HG03571 (cell line): Measurements from ENCODE around the gene HES7.
"Not testable (repeated sequence)": the region's sequence is repeated elsewhere in the genome, so short reads cannot be mapped to it uniquely, and the experiment has no call there.

Source experiments
- ATAC-seq: cut with Tn5 transposase; IDR thresholded peaks from one replicate; pipeline ENCODE4 v1.9.1; 2021; ENCODE audit not compliant: unreplicated experiment

Gene HES7

DNA sequence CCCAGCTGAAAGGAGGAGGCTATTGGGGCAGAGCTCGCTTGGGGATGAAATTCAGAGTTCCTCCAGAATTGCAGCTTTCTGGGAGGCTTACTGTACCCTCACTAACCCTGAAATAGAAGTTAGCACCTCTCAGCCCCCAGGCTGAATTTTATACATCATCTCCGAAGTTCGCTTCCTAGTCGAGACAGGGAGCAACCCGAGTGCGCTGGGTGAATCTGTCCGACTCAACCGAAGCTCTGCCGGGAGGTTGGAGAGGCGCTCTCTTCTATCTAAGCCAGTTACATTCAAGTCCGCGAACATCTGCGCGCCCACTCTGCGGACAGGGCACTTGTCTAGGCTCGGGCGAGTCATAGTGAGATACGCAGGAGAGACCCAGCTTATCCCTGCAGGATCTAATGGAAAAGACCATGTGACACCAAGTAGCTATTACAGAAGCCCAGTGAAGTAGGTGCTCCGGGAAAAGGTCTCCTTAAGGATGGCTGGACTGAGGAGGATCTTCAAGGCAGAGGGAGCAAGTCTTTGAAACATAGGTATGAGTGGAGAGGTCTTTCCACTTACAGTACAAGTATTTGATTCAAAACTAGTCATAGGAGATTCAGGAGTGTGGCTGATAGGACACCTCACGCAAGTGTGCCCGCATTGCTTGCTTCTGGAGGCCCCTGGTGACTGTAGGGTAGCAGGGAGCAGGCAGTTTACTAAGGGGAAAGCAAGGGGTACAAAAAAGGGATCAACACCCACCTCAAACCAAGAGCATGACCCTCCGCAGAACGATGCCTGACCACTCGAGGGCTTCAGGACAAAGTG, 646 bp upstream of the HES7 start:
- ATAC-seq = no peak

DNA sequence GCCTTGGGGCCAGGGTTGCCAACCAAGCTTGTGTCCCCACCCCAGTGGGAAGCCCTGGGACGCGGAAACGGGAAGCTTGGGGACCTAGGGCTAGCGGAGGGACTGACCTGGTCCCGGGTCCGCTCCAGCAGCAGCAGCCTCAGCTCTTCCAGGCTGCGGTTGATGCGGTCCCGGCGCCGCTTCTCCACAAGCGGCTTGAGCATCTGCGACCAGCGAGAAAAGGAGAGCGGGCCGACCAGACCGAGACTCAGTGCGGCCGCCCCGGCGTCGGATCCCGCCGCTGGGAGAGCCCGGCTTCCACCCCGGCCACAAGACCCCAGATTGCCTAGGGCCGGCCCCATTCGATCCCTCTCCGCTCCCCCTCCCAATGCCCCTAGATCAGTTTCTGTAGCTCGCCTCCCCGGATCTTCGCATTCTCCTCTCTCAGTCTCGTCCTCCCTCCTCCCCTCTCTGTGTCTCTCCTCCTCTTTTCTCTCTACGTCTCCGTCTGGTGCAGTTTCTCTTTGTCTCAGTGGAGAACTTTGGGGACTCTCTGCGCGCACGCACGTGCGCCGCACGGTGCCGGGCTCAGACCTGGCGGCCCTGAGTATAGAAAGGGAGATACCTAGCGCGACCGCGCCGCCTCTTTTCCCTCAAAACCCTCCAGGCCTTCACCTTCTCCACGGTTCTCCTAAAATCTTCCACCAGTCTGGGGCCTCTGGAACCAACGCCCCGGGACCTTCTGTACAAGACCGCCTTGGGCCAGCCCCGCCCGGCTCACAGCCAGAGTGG, 797 bp downstream of the HES7 start:
- ATAC-seq = no peak

DNA sequence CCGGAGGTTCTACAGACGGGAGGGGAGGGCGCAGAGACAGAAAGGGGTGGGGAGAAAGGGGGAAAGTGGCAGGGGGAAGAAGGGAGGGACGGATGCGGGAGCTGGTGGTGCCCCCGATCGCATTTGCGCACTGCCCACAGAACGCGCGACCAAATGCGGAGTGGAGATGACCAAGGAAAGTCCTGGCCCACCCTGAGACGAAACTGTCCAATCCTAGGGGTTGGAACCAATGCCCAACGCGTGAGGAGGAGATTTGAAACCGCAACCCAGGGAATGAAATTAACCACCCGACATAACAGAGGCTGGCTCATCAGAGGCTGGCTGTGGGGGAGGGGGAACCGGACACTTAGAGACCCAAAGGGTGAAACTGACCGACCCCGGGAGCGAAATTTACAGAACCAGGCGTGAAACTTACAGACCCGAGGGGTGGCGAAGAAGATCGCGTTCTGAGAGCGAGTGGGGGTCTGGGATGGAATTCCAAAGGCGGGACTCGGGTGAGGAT, 1.4 kb downstream of the HES7 start:
- ATAC-seq = no peak

DNA sequence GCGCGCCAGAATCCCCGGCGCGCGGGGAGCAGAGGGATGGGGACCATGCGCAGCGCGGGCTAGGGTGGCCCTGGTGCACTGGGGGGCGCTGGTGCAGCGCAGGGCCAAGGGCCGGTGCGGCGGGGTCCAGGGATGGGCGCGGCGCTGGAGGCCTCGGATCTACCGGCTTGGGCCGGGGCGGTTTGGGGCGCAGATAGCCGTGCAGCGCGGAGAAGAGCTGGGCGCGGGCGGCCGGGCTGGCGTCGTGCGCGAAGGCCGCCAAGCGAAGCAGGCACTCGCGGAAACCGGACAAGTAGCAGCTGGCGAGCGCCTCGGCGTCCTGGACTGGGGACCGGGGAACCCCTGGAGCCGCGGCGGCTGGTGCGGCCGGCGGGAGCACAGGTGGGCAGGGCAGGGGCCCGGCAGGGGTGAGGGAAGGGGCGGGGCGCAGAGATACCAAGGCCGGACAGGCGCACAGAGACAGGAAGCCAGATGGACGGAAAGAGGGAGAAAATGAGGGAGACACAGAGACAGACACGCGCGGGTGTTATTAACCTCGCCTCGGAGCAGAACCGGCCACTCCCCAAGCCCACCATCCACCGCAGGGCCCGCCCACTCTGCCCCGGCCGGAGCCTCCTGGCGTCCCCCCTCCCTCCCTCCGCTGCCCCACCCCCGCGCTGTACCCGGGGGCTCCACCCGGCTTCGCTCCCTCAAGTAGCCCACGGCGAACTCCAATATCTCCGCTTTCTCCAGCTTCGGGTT, 2.1 kb downstream of the HES7 start:
- ATAC-seq = peak; percentile 17

DNA sequence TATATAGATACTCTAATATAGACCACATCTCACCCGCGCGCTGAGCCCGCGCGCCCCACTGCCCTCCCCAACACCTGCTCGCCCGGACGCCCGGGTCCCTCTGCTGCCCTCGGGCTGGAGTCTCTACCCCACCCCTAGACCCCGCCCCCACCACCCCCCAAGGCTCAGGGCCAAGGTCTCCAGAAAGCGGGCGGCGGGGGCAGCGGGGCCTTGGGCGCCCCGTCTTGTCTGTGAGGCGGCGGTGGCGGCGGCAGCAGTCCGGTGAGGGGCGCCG, 2.6 kb downstream of the HES7 start:
- peak; percentile 5 for ATAC-seq

DNA sequence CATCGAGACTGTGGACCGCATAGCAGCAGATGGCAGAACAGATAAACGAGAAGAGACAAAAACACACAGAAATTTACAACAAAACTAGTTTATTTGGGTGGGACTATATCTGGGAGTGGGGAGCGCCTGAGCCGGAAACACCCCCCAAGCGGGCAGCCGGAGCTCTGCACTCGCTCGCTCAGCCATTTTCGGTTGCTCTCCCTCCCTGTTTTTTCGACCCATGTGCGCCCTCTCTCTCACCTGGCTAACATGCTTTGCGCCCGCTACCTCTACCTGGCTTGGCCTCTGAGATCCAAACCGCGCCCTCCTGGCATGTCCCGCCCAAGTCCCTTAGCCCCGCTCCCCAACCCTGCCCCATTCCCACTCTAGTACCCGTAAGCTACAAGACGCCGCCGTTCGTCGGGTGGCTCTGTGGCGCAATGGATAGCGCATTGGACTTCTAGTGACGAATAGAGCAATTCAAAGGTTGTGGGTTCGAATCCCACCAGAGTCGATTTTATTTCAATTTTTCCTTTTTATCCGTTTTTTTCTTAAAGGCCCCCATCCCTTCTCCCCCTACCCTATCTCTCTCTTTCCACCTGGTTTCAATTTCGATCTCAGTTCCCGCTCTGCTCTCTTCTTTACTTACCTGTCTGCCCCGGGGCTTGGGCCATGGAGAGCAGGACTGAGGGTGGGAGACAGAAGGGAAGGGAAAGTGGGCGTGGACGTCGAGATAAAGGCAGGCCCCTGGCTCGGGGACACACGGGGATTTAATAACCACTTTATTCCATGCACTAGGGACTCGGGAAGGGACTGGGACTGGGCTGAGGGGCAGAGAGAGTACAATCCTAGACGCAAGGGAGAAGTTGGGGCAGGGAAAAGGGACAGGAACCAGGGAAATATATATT, 3.1 kb downstream of the HES7 start:
- ATAC-seq = no peak

DNA sequence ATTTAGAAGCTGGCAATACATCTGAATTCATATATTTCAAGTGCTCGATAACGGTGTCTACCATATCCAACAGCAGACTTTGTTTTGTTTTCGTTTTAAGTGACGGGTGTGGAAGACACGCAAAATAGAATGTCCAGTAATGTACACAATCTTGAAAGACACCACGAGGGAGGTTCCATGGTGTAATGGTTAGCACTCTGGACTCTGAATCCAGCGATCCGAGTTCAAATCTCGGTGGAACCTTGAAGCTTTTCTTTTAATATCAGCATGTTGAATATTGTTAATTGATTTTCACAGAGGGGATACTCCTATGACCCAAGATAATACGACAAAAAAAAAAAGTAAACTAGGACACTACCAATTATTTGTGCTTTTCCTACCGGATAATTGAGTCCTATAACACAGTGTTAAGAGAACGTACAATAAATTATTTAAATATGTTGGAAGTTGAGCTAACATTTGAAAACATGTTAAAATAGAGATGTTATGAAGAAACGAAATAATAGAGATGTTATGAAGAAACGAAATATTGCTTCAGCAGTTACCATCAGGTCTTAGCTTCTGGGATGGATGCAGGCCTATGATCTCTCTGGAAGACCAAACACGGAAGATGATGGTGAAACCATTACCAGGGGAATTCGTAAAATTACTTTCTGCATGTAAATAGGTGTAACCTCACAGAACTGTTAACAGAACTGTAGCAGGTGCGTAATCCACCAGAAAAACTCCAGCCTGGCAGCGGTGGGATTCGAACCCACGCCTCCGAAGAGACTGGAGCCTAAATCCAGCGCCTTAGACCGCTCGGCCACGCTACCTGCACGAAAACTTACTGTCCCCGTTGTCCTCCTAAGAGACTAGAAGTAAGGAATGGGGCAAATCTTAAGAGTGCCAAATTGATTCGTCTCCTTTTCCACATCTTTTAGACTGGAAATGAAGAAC, 4.1 kb downstream of the HES7 start:
- ATAC-seq = peak; percentile 34

DNA sequence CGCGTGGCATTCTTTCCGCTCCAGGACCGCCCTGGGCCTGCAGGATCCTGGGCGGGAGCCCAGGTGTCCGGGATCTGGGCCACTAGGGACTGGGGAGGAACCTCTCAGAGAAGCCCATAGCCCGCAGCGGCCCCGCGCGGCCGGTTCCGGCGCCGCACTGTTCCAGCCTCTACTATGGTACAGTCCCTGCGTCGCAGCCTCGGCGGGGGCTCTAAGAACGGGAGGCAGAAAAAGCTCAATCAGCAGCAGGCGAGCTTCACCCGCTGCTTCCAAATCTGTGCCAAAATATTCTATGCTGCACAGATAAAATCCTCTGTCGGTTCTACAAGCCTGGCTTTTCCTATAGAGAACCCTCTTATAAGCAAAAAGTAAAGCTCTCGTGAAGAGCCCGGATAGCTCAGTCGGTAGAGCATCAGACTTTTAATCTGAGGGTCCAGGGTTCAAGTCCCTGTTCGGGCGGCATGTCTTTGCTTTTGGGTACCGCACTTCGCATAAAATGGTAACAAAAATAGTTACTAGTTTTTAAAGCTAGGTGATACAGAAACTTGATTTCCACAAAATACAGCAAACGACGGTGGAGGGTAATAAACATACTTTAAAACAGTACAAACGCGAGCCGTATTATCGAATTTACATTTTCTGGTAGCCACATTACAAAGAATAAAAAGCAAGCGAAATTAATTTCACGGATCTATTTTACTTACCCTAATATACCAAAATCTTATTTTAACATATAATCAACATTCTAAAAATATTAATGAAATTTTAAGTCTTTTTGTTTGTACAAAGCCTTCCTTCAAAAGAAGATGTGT, 4.9 kb downstream of the HES7 start:
- ATAC-seq = peak; percentile 33

DNA sequence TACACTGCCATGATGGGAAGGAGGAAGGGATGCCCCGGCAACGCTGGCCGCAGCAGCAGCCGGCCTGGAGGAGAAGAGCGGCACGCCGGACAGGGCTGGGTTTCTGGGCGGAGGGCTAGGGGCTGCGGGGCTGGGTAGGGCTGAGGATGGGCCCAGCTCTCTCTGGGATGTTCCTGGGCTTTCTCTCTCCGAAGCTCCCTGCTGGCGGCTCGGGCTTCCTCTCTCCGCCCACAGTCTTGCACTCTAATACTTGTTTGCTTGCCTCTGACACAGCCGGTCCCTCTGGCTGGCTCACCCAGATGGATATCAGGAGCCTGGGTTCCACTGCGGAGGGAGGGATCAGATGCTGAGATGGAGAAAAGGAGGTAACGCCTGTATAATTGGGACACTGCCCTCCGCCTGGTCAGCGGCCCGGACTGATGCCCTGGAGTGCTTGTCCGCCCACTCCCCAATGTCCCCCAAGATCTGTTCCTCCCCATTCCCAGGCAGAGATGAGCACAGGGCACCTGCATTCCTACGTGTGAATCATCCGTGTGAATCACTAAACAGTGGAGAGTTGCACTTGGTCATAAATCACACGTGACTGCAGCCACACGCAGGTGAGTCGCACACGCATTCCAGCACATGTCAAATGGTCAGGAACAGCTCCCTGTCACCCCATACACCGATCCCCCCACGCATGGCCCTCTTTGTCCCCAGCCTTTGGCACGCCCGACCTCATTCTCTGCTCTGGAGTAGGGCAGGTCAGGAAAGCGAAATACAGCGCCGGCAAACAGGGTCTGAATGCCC, 5.7 kb downstream of the HES7 start, which contains the start of gene ALOXE3:
ALOXE3 (minus strand) TSS at position 535 of the 789 bp plus-strand sequence; CDS start at position 11, 524 bp downstream.
- ATAC-seq = no peak

DNA sequence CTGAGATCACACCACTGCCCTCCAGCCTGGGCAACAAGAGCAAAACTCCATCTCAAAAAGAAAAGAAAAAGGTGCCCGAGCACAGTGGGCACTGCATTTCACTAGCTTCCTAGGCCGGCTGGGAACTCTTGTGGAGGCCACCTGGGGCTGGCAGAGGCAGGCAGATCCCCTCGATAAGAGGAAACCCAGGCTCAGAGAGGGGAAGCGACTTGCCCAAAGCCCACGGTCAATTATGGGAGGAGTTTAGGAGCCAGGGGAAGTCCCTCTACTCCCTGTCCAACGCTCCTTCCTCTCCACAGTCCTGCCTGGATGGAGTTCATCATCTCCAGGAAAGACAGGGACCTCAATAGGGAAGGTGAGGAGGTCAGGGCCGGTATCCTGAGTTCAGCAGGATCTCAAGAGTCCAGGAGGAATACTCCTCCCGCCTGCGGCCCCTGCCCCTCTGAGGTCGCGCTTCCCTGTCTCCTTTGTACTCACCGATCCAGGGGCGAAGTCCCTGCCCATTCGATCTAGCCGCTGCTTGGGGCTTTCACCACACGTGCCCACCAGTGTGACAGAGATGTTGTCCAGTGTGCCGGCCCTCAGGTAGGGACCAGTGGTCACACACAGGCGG, 6.4 kb downstream of the HES7 start:
- ATAC-seq = no peak

DNA sequence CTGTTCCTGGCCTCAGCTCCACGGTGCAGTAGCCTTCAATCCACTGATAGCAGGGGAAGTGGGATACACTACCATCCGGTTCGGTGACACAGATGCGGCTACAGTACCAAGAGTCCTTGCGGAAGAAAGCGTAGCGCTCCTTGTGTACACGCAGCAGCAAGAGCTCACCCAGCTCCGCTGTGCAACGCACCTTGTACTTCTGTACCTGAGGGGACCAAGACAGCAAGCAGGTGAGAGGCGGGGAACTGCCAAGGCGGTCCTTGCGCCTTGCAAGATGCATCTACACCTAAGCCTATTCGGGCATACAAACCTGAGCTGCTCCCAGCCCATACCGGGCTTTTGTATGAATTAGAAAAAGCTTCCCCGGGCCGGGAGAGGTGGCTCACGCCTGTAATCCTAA, 7.1 kb downstream of the HES7 start:
- no peak for ATAC-seq

DNA sequence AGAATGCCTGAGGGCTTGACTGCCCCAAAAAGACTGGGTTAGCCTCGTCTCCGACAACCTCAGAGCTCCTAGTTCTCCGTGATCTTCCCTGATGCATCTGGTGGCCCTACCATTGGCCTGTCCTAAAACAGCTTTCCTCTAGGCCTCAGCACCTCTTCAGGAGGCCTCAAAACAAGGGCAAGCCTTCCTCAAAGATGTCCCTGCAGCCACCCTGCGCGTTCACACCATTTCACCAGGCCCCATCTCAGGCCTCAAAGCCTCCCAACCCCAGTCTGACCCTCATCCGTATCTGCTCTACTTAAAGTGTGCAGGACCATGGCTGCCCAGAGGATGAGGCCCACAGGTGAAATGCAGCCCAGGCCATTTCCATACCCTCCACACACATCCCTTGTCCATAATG, 13.0 kb downstream of the HES7 start:
- ATAC-seq = no peak

DNA sequence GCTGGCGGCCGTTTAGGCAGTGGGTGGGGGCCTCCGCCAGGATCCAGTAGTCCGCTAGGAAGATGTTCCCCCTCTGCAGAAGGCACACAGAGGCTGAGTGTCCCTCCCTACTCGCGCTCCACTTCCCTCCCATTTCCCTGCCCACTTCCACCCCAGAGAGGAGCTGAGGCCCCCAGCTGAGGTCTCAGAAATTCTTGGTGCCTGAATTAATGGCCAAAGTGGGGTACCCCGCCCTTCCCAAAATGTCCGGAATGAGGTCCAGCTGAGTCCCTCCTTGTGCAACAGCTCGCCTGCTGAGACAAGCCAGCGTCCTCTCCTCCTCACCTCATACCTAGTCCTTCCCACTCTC, 13.5 kb downstream of the HES7 start:
- ATAC-seq = no peak

DNA sequence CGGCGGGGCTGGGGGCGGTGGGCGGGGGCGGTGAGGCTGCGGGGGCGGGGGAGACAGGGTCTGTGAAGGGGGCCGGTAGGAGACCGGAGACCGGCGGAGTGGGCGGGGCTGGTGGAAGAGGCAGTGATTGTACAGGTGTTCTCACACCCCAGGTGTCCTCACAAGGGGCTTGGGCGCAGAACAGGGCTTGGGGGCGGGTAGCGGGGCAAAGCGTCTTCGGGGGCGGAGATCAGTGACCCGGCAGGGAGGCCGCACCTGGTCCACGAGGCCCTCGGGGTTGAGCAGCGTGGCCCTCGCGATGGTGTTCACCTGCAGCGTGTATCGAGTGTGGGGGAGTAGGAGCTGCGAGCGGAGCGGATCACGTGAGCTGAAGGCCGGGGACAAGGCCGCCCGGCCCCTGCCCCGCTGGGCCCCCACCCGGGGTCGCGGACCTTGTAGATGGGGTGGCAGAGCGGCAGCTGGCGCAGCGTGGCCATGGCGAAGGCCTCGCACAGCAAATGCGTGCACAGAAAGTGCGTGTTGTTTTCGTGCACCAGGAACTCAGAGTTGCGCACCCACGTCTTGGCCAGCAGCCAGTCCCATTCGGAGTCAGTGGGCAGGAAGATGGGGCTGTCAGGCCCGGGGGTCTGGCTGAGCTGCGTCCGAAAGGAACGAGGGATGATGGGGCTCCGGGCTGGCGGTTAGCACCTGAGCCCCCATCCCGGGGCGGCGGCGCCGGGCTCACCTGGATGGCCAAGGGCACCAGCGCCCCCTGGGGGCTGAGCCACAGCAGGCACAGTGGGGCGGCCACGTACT, 14.0 kb downstream of the HES7 start:
- no peak for ATAC-seq

DNA sequence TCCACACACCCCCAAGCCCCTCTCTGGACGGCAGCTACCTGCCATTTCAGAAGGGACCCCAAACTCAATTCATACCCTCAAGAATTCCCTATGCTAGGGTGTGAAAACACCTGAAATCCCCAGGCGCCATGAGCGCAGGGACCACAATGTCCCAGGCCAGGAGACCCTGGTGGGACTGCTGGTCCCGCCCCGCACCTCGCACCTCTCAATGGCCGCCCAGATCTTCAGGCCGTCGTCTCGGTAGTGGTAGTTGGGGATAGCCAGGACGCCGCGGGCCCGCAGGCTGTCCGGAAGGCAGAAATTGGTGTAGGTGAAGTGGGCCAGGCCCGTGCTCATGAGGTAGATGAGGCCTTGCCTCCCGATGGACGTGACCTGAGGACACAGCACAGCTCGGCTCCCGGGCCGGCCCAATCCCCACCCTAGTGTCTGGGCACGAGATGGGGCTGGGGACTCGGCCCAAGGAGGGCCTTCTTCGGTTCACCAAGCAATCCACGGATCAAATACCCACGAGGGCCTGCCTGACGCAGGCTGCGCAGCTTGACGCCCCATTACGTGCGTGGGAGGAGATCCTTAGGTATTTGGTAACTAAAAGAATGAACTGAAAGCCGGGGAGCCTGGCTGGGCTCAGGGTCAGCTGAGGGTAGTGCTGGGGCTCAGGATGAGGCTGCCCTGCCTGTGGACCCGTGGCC, 14.8 kb downstream of the HES7 start:
- ATAC-seq = no peak

DNA sequence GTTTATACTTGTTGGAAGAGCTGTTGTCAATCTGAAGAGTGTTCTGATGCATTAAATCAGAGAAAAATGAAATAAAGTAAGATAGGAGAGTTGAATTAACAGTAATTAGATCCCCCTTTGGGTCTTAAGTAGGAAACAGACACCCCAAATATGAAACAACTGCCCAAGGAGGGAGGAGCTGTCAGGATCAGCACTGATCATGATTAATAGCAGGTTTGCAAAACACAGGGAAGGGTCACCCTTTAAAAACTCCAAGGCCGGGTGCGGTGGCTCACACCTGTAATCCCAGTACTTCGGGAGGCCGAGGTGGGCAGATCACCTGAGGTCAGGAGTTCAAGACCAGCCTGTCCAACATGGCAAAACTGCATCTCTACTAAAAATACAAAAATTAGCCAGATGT, 16.9 kb downstream of the HES7 start:
- not testable (repeated sequence) for ATAC-seq
